OCI-LY7 (cell line): Measurements from ENCODE around the gene C3orf85. TPM values are rescaled to one million over a fixed set of nuclear protein-coding genes. Genes with fewer than 3 reads are reported as not detected.

Experiments used
- BruUV-seq: library from RNA; stranded (reverse); fragments of 400-500 nt; replicated peaks from 2 replicates; lab custom pipeline; 2021; lab: Mats Ljungman, UMichigan
- CTCF ChIA-PET: fragments of 300-600 bp; sonication (Branson Sonifier 250); formaldehyde crosslinking; loops from one replicate; lab custom pipeline; 2022; ENCODE audit warnings: antibody characterized with exemption; ENCODE audit not compliant: unreplicated experiment; lab: Charles Lee
- POLR2A ChIA-PET: fragments of 300-600 bp; sonication (Branson Sonifier 250); formaldehyde crosslinking; loops from one replicate; lab custom pipeline; 2022; ENCODE audit warnings: antibody characterized with exemption; lab: Charles Lee
- DNase-seq: peaks from one replicate; pipeline ENCODE4 v3.0.0-alpha.2; 2015; ENCODE audit warnings: low spot score
- H2AFZ ChIP-seq: fragments of 200-600 bp; sonication (generic), shearing (Covaris generic); 2 replicates; pipeline ENCODE4 v1.6.1; 2014; ENCODE audit warnings: mild to moderate bottlenecking, antibody characterized with exemption, low read length, moderate library complexity
- H3K27ac ChIP-seq: fragments of 200-600 bp; sonication (generic); 2 replicates; pipeline ENCODE4 v1.5.1; 2014; ENCODE audit warnings: mixed run types, low read depth, mild to moderate bottlenecking, moderate library complexity, low read length, inconsistent platforms; ENCODE audit not compliant: poor library complexity, severe bottlenecking
- H3K36me3 ChIP-seq: fragments of 200-600 bp; sonication (generic); 2 replicates; pipeline ENCODE4 v1.6.1; 2014; ENCODE audit warnings: mild to moderate bottlenecking, antibody characterized with exemption, low read length, moderate library complexity, mixed read lengths; ENCODE audit not compliant: insufficient read depth
- H3K4me1 ChIP-seq: fragments of 200-600 bp; sonication (generic); 2 replicates; pipeline ENCODE4 v1.5.1; 2014; ENCODE audit warnings: mild to moderate bottlenecking, low read length; ENCODE audit not compliant: insufficient read depth, poor library complexity, severe bottlenecking
- H3K4me2 ChIP-seq: fragments of 200-600 bp; sonication (generic); 2 replicates; pipeline ENCODE4 v1.6.1; 2014; ENCODE audit warnings: mild to moderate bottlenecking, low read length
- H3K4me3 ChIP-seq: fragments of 200-600 bp; sonication (generic); 2 replicates; pipeline ENCODE4 v1.5.1; 2014; ENCODE audit warnings: mild to moderate bottlenecking, low read depth, low read length; ENCODE audit not compliant: poor library complexity, severe bottlenecking
- H3K79me2 ChIP-seq: fragments of 200-600 bp; sonication (generic); 2 replicates; pipeline ENCODE4 v1.6.1; 2016; ENCODE audit warnings: low read depth, mild to moderate bottlenecking, low read length, moderate library complexity, mixed read lengths; ENCODE audit not compliant: insufficient read depth
- H3K9me2 ChIP-seq: fragments of 200-600 bp; sonication (generic); 2 replicates; pipeline ENCODE4 v1.6.1; 2016; ENCODE audit warnings: mild to moderate bottlenecking, low read length, mixed read lengths; ENCODE audit not compliant: insufficient read depth
- H3K9me3 ChIP-seq: fragments of 200-600 bp; sonication (generic); 2 replicates; pipeline ENCODE4 v1.6.1; 2014; ENCODE audit warnings: mild to moderate bottlenecking, mixed run types, low read length, mixed read lengths
- H4K20me1 ChIP-seq: fragments of 200-600 bp; sonication (generic); 2 replicates; pipeline ENCODE4 v1.6.1; 2014; ENCODE audit warnings: mild to moderate bottlenecking, antibody characterized with exemption, low read length, moderate library complexity, mixed read lengths; ENCODE audit not compliant: insufficient read depth
- EZH2phosphoT487 ChIP-seq: fragments of 200-600 bp; sonication (generic); IDR thresholded peaks from 2 replicates; pipeline ENCODE4 v1.6.1; 2018; ENCODE audit warnings: low read depth, borderline replicate concordance, mild to moderate bottlenecking, mixed run types, antibody characterized with exemption, low read length, moderate library complexity, mixed read lengths
- intact Hi-C: fragments of 100-400 bp; cut with micrococcal nuclease; formaldehyde crosslinking; loops from one replicate; pipeline ENCODE4 v1.10.0; 2022; ENCODE audit not compliant: unreplicated experiment
- total RNA-seq, 2 experiments: library from RNA; depleted of rRNA in 1 of 2; stranded (reverse); fragments of >200 nt in 1 of 2; shearing (Covaris generic) in 1 of 2; gene quantifications; 2 replicates each; pipeline ENCODE4 v1.2.3, GENCODE V29; 2014 to 2022
- TF ChIP-seq, protein P1 (sequence below): fragments of 200-600 bp; sonication (generic); conservative IDR thresholded peaks from 2 replicates; pipeline ENCODE4 v1.5.1; 2014; ENCODE audit warnings: mild to moderate bottlenecking, antibody characterized with exemption, low read length, moderate library complexity, mixed read lengths

C3orf85 gene
- total RNA-seq, 2 experiments from 2014 or later = not detected

DNA sequence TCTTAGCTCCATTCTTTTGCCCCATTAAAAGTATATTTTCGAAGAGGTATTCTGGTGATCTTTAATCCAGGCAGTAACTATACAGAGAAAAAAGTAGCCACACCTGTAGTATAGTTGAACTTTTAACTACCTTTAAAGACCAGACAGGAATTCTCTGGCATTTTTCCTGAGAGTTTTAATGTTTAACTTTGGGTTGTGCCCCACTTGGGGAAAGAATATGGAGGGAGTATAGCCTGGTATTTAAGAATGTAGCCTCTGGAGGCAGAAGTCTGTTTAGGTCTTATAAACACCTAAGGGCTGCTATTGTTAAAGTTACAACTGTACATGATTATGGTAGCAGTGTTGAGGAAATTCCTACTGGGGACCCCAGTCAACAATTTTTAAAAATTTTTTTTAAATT, 19.3 kb downstream of the C3orf85 start:
- Histone ChIP-seq H3K9me3 (no peaks in the 10 kb centered on the region), H2AFZ (no peak overlapping the region), H4K20me1 (no peaks in the 10 kb centered on the region), H3K4me2 (no peak overlapping the region), H3K4me1 (no peaks in the 10 kb centered on the region), H3K79me2 (no peaks in the 10 kb centered on the region), H3K36me3 (no peaks in the 10 kb centered on the region), H3K27ac (no peak overlapping the region), H3K4me3 (no peak overlapping the region), H3K9me2 (no peaks in the 10 kb centered on the region)
- POLR2A ChIA-PET = interaction anchor here (0.6 kb wide), 1 partner anchor 1880 kb away, joined by 3 read pairs; no protein-coding TSS in a partner anchor
- no peak for TF ChIP-seq EZH2phosphoT487
- TF ChIP-seq, protein P1, sequence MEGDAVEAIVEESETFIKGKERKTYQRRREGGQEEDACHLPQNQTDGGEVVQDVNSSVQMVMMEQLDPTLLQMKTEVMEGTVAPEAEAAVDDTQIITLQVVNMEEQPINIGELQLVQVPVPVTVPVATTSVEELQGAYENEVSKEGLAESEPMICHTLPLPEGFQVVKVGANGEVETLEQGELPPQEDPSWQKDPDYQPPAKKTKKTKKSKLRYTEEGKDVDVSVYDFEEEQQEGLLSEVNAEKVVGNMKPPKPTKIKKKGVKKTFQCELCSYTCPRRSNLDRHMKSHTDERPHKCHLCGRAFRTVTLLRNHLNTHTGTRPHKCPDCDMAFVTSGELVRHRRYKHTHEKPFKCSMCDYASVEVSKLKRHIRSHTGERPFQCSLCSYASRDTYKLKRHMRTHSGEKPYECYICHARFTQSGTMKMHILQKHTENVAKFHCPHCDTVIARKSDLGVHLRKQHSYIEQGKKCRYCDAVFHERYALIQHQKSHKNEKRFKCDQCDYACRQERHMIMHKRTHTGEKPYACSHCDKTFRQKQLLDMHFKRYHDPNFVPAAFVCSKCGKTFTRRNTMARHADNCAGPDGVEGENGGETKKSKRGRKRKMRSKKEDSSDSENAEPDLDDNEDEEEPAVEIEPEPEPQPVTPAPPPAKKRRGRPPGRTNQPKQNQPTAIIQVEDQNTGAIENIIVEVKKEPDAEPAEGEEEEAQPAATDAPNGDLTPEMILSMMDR = no peak
- DNase-seq = no peak
- intact Hi-C loops = no loop called here
- BruUV-seq = no TSS peak
- CTCF ChIA-PET = no interaction called here

DNA sequence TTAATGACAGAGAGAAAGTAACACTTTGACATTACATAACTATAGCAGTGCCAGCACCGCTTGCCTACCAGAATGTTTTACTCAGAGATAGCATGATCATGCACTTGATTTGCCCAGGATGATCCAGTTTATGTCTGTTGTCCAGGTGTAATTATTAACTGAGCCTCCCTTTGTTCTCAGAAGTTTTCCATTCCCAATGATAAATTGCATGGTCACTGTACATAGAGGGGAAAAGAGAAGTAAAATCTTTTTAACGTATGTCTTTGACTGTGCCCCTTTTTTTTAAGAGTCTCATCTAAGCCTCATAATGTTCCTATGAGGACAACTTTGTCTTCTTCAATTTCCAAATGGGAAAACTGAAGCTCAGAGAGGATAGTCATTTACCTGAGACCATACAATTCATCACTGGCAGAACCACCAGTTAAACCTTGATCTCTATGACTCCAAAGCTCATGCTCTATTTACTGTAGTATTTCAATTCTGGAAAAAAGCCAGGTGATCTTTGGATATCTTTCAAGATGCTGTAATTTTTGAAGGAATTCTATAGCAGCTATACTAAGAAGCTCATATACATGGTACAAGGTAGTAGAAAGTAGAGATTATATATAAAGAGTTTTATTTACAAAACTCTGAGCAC, 25.1 kb downstream of the C3orf85 start:
- Histone ChIP-seq H3K36me3 (no peaks in the 10 kb centered on the region), H4K20me1 (no peaks in the 10 kb centered on the region), H3K27ac (no peak overlapping the region), H3K9me2 (no peaks in the 10 kb centered on the region), H3K9me3 (no peaks in the 10 kb centered on the region), H3K79me2 (no peaks in the 10 kb centered on the region), H3K4me3 (no peak overlapping the region), H3K4me2 (no peak overlapping the region), H3K4me1 (no peaks in the 10 kb centered on the region), H2AFZ (no peak overlapping the region)
- ChIA-PET POLR2A (interaction anchor here (0.5 kb wide), 1 partner anchor 124 kb away, joined by 3 read pairs; no protein-coding TSS in a partner anchor), CTCF (no interaction called here)
- DNase-seq = no peak
- intact Hi-C loops = no loop called here
- TF ChIP-seq, protein P1 = no peak
- TF ChIP-seq EZH2phosphoT487 = no peak
- no TSS peak for BruUV-seq

DNA sequence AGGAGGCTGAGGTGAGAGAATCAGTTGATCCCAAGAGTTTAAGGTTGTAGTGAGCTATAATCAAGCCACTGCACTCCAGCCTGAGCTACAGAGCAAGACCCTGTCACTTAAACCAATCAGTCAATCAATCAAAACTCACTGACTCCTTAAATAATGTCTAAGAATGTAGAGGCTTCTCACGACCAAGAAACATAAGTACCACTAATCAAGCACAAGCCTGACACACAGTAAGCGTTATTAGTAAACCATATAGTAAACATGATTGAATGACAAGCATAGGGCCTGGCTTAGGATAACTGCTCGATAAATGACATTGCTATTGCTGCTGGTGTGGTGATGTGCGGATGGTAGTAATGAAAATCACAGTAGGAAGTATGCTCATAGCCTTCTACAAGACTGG, 29.4 kb downstream of the C3orf85 start:
- intact Hi-C loops = no loop called here
- BruUV-seq = no TSS peak
- Histone ChIP-seq H3K4me1 (no peaks in the 10 kb centered on the region), H3K4me3 (no peak overlapping the region), H3K36me3 (no peaks in the 10 kb centered on the region), H3K9me3 (no peaks in the 10 kb centered on the region), H3K27ac (no peak overlapping the region), H3K9me2 (no peaks in the 10 kb centered on the region), H3K79me2 (no peaks in the 10 kb centered on the region), H3K4me2 (no peak overlapping the region), H4K20me1 (no peaks in the 10 kb centered on the region), H2AFZ (no peak overlapping the region)
- POLR2A ChIA-PET = no interaction called here
- TF ChIP-seq EZH2phosphoT487 = no peak
- TF ChIP-seq, protein P1 = no peak
- CTCF ChIA-PET = no interaction called here
- DNase-seq = no peak
